IMR-90 (cell line): ENCODE results near the gene PIK3CB.

Source experiments
- POLR2A ChIP-seq: IDR thresholded peaks from 2 replicates; pipeline ENCODE4 v1.6.1; 2012; ENCODE audit warnings: mild to moderate bottlenecking, low read depth, low read length
- RCOR1 ChIP-seq: IDR thresholded peaks from 2 replicates; pipeline ENCODE4 v1.6.1; 2012; ENCODE audit warnings: mild to moderate bottlenecking, low read length, improper control_type of control experiment; ENCODE audit not compliant: insufficient replicate concordance
- USF2 ChIP-seq: fragments of 150-350 bp; IDR thresholded peaks from 2 replicates; pipeline ENCODE4 v1.6.1; 2017; ENCODE audit warnings: mild to moderate bottlenecking, antibody characterized with exemption, low read length, low read depth
- TF ChIP-seq, protein P1 (sequence below): conservative IDR thresholded peaks from 2 replicates; pipeline ENCODE4 v1.5.1; 2012; ENCODE audit warnings: mild to moderate bottlenecking, low read depth, low read length, improper control_type of control experiment

DNA sequence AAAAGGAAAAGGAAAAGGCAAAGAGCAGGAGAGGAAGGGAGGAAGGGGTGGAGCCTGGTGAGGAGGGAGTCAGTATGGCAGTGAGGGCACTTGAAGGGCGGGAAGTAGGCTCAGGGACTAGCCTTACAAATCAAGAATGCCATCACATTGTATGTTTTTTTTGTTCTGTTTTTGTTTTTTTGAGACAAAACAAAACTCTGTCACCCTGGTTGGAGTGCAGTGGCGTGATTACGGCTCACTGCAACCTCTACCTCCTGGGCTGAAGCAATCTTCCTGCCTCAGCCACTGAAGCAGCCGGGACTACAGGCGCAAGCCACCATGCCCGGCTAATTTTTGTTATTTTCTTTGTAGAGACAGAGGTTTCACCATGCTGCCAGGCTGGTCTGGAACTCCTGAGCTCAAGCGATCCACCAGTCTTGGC is 10.5 kb upstream of the PIK3CB start:
- TF ChIP-seq, protein P1, sequence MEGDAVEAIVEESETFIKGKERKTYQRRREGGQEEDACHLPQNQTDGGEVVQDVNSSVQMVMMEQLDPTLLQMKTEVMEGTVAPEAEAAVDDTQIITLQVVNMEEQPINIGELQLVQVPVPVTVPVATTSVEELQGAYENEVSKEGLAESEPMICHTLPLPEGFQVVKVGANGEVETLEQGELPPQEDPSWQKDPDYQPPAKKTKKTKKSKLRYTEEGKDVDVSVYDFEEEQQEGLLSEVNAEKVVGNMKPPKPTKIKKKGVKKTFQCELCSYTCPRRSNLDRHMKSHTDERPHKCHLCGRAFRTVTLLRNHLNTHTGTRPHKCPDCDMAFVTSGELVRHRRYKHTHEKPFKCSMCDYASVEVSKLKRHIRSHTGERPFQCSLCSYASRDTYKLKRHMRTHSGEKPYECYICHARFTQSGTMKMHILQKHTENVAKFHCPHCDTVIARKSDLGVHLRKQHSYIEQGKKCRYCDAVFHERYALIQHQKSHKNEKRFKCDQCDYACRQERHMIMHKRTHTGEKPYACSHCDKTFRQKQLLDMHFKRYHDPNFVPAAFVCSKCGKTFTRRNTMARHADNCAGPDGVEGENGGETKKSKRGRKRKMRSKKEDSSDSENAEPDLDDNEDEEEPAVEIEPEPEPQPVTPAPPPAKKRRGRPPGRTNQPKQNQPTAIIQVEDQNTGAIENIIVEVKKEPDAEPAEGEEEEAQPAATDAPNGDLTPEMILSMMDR, result no peak
- TF ChIP-seq USF2 (no peak), POLR2A (no peak), RCOR1 (no peak)
